CD4-positive, alpha-beta T cell treated with Interleukin-4 for 1 hour (primary cell): ENCODE results near the gene SLC47A1.
"Not testable (repeated sequence)": the region's sequence is repeated elsewhere in the genome, so short reads cannot be mapped to it uniquely, and the experiment has no call there.

ENCODE experiments used
- DNase-seq, 2 donors: peaks; one replicate each; pipeline ENCODE4 v3.0.0-alpha.2; 2020 to 2022

The SLC47A1 gene

GRCh38 chr17:19533718-19534561, at the start of gene SLC47A1:
SLC47A1 (plus strand) TSS chr17:19533854; CDS start chr17:19533940, 86 bp downstream.
- no peak for DNase-seq

DNA sequence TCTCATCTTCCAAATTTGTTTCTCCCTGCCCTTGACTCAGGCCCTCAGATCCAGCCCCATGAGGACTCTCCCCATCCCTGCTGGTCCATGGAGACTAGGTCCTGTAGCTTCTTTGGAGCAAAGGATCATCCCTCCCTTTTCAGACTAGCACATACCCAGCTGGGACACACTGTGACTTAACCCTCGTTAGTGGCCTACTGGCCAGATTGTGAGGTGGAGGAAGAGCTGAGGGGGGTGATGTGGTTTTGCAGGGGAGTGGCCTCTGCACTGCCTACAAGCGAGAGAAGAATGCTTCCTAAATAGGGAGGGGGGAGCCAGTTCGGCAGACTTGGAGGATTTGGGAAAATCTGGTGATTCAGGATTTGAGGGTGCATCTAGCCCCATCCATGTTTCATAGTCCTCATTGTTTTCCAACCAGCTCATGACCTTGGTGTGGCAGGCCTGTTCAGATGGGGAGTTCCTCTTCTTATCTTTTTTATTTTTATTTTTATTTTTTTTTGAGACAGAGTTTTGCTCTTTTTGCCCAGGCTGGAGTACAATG, 47.8 kb upstream of the SLC47A1 start:
- DNase-seq: no peak

DNA sequence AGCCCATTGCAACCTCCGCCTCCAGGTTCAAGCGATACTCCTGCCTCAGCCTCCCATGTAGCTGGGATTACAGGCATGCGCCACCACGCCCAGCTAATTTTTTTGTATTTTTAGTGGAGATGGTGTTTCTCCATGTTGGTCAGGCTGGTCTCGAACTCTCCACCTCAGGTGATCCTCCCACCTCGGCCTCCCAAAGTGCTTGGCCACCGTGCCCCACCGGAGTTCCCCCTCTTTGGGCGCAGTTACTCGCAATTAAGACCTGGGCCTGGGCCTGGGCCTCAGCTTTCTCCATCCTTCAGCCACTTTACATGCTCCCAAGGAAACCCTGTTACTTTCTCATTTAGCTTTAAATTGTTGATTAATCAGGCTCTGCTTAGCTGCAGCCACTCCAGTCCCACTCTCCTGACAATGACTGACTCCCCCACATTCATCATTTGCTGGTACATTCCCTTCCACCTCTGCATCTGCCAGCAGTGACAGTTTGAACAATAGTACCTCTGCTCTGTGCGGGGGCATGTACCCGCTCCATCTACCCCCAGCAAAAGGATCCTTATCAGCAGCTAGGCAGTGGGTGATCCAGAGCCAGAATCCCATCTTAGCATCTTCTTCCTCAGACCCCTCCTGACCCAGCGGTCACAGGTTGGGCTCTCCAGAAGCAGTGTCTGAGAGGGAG, 47.2 kb upstream of the SLC47A1 start:
- DNase-seq: no peak

DNA sequence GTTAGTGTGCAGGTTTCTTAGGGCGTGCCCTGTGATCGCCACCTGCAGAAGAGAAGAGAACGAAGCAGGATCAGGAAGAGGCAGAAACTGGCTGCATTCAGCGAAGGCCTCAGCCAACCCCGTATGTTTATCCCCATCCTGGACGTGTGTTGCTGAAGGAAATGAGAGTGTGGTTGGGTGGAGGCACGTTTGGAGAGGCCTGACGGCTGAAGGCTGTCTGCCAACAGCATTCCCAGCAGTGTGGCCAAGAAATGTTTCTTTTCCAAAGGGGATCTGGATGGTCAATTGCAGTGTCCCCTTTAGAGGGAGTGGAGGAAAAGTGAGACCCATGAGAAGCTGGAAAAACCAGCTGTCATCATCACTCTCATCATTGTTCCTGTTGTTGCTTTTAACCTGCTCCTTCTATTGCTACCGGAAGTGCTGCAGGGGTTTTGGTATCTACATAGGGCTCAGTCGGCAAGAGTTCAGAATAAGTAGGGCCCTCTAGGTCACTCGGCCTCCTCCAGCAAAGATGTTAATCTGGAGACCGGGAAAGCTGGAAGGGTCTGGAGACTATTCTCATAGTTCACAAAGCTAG, 46.5 kb upstream of the SLC47A1 start:
- DNase-seq: no peak

GRCh38 chr17:19492141-19492540, 41.5 kb upstream of the SLC47A1 start:
- DNase-seq: no peak

DNA sequence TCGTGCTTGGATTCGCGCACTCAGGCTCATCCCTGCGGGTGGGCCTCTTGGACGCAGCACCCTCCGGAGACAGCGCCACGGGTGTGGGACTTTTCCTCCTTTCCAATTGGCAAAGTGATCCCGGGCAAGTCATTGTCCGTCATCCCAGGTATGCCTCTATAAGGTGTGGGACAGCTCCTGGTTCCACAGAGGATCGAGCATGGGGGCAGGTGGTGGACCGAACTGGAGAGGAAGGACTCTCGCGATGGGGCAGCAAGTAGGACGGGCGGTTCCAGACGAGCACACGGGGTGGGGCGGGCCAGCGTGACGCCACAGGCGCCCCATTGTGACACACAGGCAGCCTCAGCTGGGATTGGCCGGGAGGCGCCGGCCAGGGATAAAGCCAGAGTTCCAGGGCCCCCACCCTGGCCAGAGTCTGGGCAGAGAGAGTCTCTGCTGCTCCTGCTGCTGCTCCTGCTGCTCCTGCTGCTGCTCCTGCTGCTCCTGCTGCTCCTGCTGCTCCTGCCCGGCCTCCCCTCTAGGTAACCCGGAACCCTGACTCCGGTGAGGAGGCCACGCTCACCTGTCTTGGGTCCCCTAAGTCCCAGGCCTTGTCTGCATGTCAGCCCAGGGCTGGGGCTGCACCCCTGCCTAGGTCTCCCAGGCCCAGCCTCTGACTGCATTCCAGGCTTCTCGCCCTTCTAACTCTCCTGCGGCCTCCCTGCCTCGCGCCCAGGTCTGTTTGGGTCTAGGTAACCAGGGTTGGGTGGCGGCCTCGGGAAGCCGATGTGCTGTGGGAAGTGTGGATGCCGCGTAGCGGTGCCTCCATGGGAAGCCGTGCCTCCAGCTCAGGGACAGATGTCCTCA, 38.5 kb upstream of the SLC47A1 start:
- no peak for DNase-seq

DNA sequence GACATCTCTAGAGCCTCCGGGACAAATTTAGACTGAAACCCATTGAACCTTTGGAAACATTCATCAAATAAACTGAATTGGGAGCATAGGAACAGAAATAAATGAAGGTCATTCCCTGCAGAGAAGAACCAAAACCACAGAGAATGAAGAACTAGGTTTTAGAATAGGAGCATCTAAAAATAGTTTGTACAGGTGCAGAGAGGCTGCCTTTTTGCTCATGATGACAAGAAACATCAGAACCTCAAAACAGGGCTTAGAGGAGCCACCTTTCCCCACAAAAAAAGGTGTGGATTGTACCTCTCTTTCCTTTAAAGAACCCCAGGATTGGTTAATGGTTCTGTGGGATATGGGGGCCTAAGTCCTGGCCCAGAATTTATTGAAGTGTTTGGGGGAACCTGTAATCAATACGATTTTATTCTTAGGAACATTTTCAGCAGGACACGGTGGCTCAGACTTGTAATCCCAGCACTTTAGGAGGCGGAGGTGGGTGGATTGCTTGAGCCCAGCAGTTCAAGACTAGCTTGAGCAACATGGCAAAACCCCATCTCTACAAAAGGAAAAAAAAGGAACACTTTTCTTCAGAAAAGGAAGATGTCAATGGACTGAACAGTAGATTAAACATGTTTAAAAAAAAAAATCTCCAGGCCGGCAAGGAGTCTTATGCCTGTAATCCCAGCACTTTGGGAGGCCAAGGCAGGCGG, 37.7 kb upstream of the SLC47A1 start:
- DNase-seq: no peak

DNA sequence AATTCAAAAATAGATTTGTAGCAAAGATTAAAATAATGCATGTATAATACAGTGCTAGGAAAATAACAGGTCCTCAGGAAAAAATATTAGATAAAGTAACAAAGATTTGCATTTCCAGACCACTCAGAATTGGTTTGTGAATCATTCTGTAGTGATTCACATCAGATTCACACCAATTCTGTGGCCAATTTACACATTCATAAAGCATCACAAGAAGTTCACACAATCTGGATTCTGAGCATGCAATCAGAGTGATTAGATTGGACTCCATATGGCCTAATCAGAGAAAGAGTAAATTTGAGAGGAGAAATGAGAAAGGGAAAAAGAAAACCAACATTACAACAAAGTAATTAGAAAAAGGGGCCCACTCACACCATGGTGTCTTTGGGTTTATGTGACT, 36.0 kb upstream of the SLC47A1 start:
- DNase-seq: no peak

DNA sequence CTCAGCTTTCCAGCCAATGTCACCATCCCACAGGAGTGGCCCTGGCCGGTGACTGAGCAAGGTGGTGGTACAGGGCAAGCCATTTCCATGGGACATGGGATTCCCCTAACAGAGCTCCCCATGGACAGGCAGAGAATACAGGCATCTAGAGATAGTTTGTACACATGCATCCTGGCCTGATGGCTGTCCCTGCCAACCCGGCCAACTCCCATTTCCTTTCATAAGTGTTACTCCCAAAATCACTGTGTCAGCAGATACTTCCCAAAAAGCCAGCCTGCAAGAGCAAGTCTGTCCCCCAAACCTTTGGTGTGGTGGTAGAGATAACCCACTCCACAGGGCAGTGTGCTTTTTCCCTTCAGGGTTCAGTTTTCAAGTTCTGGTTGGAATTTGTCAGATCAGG, 32.4 kb upstream of the SLC47A1 start:
- DNase-seq: no peak

- DNase-seq: peak; percentile 46 to 47
These were observed 31.1 kb upstream of the SLC47A1 start for GRCh38 chr17:19502517-19502916.

- not testable (repeated sequence) for DNase-seq
These were observed 28.1 kb upstream of the SLC47A1 start for GRCh38 chr17:19505561-19505960.

GRCh38 chr17:19507775-19508576, 25.7 kb upstream of the SLC47A1 start:
- peak; percentile 90 to 93 for DNase-seq

DNA sequence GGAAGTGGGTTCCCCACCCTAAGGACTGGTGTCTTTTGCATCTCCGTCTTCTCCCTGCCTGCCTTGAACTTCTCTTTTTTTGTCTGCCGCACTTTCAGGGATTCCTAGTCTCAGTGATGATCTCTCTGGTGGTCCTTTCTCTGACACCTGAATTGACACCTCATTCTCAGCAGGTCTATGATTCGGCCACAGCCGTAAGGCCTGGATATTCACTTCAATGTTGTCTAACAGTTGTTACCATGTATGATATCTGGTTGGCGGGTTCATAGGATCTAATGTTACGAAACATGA, 25.1 kb upstream of the SLC47A1 start:
- no peak for DNase-seq

GRCh38 chr17:19509281-19509852, 24.3 kb upstream of the SLC47A1 start:
- DNase-seq: not testable (repeated sequence)

DNA sequence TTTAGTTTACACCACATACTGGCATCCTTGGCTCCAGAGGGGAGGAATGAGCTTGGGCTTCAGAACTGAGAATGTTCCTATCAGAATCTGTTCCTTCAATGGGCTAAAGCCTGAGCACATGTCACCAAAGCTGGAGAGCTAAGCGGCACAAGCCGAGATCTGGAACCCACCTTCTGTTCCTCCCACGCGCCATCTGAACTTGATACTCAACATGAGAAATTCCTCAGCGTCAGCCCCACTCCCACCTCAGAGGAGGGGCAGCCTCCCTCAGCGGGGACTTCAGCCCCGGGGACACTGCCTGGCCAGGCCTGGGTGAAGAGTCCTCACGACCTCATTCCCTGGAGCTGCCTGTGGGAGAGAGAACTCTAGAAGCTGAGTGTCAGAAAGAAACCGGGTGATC, 22.8 kb upstream of the SLC47A1 start:
- DNase-seq: no peak

DNA sequence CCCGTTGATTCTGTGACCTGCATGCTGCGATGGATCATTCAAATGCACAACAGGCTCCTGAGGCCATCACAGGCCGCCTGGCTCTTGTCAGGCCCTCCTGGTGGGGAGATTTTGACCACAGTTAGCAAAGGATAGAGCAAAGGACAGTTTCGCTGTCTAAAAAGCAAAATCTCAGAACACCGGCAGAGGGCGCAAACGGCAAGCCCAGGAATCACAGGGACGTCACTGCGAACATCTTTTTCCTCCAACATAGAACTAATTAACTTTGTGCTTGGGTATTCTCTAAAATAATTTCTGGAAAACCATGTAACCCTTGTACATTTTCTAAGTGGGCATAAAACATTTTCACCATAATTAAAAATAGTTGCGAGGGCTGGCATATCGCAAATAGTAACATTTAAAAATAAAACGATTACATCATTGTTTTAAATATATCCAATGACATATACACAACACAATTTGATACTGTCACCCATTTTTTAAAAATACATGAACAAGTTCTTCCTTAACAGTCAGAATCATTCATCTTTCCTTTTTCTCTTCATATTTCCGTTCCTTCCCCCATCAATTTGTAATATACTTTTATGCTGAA, 19.7 kb upstream of the SLC47A1 start:
- peak; percentile 70 to 74 for DNase-seq

GRCh38 chr17:19517699-19518098, 16.0 kb upstream of the SLC47A1 start:
- no peak for DNase-seq

DNA sequence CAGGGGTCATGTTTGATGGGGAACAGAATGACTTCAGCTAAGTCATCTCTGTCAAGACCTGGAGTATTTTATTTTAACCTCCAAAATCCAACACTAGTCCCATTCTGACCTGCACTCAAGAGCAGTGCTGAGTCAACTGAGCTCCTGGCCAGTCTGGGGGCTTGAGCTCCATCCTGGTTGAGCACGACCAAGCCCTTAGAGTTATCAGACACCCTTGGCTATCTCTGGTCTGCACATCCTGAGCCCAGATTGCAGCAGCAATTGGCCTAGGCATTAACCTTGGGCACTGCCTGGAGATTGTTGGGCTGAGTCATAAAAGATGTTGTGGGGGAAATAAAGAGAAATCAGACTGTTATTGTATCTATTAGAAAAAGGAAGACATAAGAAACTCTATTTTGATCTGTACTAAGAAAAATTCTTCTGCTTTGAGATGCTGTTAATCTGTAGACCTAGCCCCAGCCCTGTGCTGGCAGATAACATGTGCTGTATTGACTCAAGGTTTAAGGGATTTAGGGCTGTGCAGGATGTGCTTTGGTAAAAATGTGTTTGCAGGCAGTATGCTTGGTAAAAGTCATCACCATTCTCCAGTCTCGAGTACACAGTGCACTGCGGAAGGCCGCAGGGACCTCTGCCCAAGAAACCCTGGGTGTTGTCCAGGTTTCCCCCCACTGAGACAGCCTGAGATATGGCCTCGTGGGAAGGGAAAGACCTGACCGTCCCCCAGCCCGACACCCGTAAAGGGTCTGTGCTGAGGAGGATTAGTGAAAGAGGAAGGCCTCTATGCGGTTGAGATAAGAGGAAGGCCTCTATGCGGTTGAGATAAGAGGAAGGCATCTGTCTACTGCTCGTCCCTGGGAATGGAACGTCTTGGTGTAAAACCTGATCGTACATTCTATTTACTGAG, 14.0 kb upstream of the SLC47A1 start:
- DNase-seq: not testable (repeated sequence)

DNA sequence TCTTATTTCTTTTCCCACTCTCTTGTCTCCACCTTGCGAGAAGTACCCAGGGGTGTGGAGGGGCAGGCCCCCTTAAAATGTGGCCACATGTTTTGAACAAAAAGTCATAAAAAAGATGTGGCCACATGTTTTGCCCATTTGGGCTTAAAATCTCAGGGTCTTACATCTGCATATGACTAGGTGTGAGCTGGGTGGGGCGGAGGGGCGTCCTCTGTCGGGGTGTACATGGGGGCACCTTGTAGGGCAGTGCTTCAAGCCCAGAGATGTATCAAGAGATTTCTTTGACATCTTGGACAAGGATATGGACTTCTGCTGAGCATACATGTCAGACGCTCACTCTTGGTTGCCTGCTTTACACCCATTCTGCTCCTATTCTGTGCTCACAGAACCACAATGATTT, 13.0 kb upstream of the SLC47A1 start:
- DNase-seq: no peak

DNA sequence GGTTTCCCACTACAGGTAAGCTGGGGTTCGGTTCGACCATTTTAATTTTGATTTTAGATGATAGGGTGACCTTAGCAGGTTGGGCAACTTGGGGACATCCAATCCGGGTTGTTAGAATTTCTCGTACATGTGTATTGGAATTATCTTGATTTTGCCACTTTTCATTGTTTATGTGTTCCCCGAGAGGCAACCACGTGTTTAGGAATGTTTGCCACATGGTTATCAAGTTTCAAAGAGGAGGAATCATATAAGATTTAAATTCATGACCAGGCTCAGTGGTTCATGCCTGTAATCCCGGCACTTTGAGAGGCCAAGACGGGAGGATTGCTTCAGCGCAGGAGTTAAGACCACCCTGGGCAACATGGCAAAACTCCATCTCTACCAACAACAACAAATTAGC, 10.0 kb upstream of the SLC47A1 start:
- DNase-seq: no peak
